Esophagus squamous epithelium (tissue), 4 donors: ENCODE measurements around the gene HERC5.

ENCODE experiments used
- CTCF ChIP-seq, 6 experiments: fragments of 450-650 bp in 4 of 6; fragments of 200-600 bp in 2 of 6; sonication (generic) in 2 of 6; IDR thresholded peaks; one replicate each; pipeline ENCODE4 v1.5.1; 2016 to 2019; ENCODE audit warnings: antibody characterized with exemption in 6 of 6, mild to moderate bottlenecking in 4 of 6, moderate library complexity in 4 of 6
- POLR2A ChIP-seq, 4 donors: fragments of 450-650 bp; IDR thresholded peaks; one replicate each; pipeline ENCODE4 v1.6.1; 2017; ENCODE audit warnings: antibody characterized with exemption in 4 of 4, mild to moderate bottlenecking in 4 of 4, moderate library complexity in 3 of 4

- no peak for TF ChIP-seq POLR2A (IDR thresholded peaks at IDR 0.05)
- no peak for TF ChIP-seq CTCF (IDR thresholded peaks at IDR 0.05)
Observed at GRCh38 chr4:88481537-88481936, 24.6 kb downstream of the HERC5 start.
